ENCODE results near the gene EGFL6.

Gene EGFL6

DNA sequence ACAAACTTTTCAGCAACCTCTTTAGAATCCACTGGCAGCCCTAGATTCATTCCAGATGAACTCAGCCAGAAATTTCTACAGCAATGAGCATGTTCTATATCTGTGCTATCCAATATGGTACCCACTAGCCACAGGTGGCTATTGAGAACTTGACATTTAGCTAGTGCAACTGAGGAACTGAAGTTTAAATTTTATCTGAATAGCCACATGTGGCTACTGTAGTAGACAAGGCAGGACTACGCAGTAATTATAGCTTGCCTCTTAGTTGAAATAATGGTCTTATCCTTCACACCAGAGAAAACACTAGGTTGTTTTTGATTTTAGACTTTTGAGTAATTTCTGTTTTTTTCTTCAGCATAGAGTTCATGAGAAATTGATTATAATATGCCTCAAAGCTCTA lies 80.9 kb downstream of the EGFL6 start:
- H3K4me3 ChIP-seq (ENCODE audit: low read depth, low read length): no peak overlapping the region
- TF ChIP-seq, protein P1, sequence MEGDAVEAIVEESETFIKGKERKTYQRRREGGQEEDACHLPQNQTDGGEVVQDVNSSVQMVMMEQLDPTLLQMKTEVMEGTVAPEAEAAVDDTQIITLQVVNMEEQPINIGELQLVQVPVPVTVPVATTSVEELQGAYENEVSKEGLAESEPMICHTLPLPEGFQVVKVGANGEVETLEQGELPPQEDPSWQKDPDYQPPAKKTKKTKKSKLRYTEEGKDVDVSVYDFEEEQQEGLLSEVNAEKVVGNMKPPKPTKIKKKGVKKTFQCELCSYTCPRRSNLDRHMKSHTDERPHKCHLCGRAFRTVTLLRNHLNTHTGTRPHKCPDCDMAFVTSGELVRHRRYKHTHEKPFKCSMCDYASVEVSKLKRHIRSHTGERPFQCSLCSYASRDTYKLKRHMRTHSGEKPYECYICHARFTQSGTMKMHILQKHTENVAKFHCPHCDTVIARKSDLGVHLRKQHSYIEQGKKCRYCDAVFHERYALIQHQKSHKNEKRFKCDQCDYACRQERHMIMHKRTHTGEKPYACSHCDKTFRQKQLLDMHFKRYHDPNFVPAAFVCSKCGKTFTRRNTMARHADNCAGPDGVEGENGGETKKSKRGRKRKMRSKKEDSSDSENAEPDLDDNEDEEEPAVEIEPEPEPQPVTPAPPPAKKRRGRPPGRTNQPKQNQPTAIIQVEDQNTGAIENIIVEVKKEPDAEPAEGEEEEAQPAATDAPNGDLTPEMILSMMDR (IDR thresholded peaks at IDR 0.05; ENCODE audit: borderline replicate concordance, insufficient read depth, low read depth, low read length): no peak

DNA sequence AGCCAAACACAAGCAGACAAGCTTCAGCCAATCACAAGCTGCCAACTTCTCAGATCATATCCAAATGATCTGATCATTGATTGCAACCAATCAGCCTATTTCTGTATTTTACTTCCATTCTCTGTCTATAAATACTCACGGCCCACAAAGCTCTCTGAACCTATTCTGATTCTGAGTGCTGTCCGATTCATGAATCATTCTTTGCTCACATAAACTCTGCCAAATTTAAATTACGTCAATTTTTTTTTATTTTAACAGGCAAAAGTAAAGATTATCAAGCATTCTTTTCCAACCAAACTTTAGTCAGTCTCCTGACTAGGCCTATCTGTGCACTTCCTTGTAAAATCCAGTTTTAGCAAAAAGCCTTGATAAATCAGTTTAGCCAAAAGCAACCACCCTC lies 81.7 kb downstream of the EGFL6 start:
- TF ChIP-seq, protein P1 (IDR thresholded peaks at IDR 0.05; ENCODE audit: borderline replicate concordance, insufficient read depth, low read depth, low read length): no peak
- H3K4me3 ChIP-seq (ENCODE audit: low read depth, low read length): no peak overlapping the region

DNA sequence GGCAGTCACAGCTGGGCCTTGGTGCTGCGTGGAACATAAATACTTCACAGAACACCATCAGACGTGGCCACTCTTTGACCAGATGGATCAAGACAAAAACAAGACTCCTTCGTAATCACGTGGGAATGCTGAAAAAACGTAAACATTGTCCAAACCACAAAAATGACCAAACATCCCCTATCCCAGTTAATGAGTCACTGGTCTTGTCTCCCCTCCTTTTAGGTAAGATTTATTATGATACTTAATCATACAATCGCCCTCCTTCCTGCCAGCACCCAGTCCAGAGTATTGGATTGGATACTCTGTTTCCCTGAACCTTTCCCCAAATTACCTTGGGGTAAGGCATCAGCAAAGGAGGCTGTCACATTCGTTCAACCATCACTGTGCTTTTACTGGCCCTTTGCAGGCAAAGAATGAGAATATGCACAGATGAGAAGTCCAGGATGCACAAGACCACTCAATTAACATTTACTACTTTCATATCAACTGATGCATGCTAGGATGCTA lies 82.9 kb downstream of the EGFL6 start:
- H3K4me3 ChIP-seq (ENCODE audit: low read depth, low read length): peak overlapping the region; percentile 44
- TF ChIP-seq, protein P1 (IDR thresholded peaks at IDR 0.05; ENCODE audit: borderline replicate concordance, insufficient read depth, low read depth, low read length): no peak

DNA sequence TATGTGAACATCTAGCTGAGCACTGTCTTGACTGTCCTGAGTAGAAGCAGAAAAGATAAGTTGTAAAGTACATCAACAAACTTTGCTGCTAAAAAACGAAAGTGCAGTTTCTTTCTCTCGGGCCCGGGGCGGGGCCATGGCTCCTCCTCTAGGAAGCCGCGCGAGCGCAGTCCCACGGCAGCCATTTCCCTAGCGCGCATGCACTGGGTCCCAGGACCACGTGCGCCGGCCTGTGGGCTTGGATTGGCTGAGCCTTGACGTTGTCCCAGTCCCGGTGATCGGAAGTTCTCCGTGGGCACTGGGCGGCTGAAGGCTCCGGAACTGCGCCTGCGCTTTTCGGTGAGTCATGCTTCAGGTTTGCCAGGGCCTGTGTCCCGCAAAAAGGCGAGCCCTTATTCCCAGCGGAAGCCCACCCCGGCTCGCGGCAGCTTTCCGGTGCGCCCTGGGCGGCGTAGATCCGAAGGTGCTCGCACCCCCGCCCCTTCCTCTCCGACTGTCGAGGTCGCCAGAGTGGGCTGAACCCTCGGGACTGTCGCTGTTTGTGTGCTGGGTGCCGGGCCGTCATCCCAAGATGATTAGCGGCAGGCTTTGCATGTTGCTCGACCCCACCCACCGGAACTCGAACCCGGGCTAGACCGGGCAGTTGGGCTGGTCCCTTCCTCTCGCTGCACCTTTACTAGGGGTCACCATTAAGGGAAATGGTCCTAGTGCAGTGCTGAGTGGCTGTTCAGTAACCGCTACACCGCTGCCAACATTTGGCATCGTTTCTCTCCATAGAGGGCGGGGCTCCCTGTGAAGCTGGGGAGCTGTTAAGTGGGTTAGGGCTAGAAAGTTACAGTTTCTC lies 83.7 kb downstream of the EGFL6 start, which contains the start of gene TCEANC:
Gene TCEANC (plus strand): TSS at position 292 of the 844 bp plus-strand sequence. CDS start 9,368 bp downstream, outside the sequence.
- peak within 1 kb of the TSS; percentile 83 for H3K4me3 ChIP-seq (ENCODE audit: low read depth, low read length)
- TF ChIP-seq, protein P1 (IDR thresholded peaks at IDR 0.05; ENCODE audit: borderline replicate concordance, insufficient read depth, low read depth, low read length): no peak

DNA sequence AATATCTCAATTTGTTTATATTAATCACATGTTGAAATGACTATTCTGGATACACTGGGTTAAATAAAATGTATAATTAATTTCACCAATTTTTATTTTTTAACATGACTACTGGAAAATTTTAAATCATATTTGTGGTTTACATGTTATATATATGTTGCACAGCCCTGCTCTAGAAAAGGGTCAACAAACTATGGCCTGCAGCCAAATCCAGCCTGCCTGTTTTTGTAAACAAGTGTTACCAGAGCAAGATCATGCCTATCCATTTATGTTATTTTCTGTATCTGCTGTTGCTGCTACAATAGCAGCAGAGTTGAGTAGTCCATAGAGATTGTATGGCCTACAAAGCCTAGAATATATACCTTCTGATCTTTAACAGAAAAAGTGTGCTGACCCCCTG lies 84.7 kb downstream of the EGFL6 start:
- no peak overlapping the region for H3K4me3 ChIP-seq (ENCODE audit: low read depth, low read length)
- TF ChIP-seq, protein P1 (IDR thresholded peaks at IDR 0.05; ENCODE audit: borderline replicate concordance, insufficient read depth, low read depth, low read length): no peak

DNA sequence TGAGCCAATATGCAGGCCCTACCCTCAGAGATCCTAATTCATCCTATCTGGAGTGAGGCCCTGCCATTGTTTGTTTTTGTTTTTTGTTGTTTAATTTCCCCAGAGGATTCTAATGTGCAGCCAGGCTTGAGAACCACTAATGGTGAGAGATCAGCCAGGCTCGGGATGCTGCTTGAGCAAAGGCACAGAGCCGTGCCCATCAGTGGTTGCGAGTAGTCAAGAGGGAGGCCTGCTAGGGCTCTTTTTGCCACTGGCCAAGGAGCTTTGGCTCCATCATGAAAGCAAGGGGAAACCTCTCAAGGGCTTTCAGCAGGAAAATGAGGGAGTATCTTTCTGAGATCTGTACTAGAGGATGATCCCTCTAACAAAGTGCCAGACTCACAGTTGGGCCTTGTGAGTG lies 86.3 kb downstream of the EGFL6 start:
- no peak overlapping the region for H3K4me3 ChIP-seq (ENCODE audit: low read depth, low read length)
- TF ChIP-seq, protein P1 (IDR thresholded peaks at IDR 0.05; ENCODE audit: borderline replicate concordance, insufficient read depth, low read depth, low read length): no peak

DNA sequence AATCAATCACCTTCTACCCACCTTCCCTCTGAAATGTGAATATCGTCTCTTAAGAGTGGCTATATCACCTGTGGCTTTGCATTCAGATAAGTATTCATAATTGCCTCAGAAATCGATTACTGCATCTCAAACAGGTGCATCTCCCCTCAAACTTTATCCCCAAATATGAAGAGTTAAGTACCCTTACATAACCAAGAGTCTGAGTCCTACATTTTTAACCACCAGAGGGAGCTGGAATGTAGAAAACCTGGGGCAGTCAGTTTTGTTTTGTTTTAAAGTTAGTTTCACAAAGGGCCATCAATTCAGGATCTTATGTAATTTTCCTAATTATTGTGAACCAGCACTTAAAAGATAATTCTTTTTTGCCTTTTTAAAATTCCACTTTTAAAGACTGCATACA lies 89.2 kb downstream of the EGFL6 start:
- no peak overlapping the region for H3K4me3 ChIP-seq (ENCODE audit: low read depth, low read length)
- TF ChIP-seq, protein P1 (IDR thresholded peaks at IDR 0.05; ENCODE audit: borderline replicate concordance, insufficient read depth, low read depth, low read length): peak; percentile 41; the same call in 1 of the 2 replicates

Data from GM12875 (cell line).